ENCODE measurements around the gene DCXR. TPM values are rescaled to one million over a fixed set of nuclear protein-coding genes. Genes with fewer than 3 reads are reported as not detected.

DCXR gene
- total and polyA plus RNA-seq, 2 of the 13 experiments (the other 11 are each of a cell fraction or from before 2014, with no cell fraction given): 287 to 311 TPM

DNA sequence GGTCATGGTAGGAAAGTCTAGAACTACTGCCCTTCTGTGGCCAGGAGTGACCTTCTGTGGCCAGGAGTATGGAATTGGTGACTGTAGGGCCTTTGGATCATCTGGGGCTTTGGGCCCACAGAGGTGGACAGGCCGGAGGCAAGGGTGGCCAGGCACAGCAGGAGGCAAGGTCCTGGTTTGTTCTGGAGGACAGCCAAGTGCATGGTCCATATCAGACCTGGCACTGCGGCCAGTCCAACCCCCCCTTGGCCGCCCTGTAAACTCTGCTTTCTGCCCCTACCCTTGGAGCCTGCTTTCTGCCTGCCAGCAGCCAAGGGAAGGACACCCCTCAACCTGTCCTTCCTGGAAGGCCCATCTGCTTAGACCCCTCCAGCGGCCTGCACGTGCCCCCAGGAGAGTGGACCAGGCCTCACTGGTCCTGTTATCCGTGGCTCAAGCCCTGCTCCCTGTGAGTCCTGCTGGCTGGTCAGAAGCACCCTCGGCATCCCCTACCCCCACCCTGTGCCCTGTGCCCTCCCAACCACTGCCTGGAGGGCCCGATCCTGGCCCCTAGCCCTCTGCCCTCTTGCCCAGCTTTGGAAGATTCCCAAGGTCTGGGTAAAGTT lies 2.3 kb upstream of the DCXR start (continued):
- no peak for TF ChIP-seq ZC3H13 (CRISPR knock-in tag; IDR thresholded peaks at IDR 0.05)
- TF ChIP-seq, protein P1, sequence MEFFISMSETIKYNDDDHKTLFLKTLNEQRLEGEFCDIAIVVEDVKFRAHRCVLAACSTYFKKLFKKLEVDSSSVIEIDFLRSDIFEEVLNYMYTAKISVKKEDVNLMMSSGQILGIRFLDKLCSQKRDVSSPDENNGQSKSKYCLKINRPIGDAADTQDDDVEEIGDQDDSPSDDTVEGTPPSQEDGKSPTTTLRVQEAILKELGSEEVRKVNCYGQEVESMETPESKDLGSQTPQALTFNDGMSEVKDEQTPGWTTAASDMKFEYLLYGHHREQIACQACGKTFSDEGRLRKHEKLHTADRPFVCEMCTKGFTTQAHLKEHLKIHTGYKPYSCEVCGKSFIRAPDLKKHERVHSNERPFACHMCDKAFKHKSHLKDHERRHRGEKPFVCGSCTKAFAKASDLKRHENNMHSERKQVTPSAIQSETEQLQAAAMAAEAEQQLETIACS (CRISPR knock-in tag; IDR thresholded peaks at IDR 0.05): no peak
- no peak for TF ChIP-seq SRY (CRISPR knock-in tag; IDR thresholded peaks at IDR 0.05)
- no peak for TF ChIP-seq ZKSCAN1 (IDR thresholded peaks at IDR 0.05; ENCODE audit: low read length)
- no peak for TF ChIP-seq ADNP (CRISPR knock-in tag; IDR thresholded peaks at IDR 0.05)
- no peak for TF ChIP-seq ZFP90 (CRISPR knock-in tag; IDR thresholded peaks at IDR 0.05; ENCODE audit: borderline replicate concordance)
- TF ChIP-seq GPN1 (CRISPR knock-in tag; IDR thresholded peaks at IDR 0.05; ENCODE audit: borderline replicate concordance): no peak
- TF ChIP-seq ZNF337 (CRISPR knock-in tag; IDR thresholded peaks at IDR 0.05; ENCODE audit: borderline replicate concordance, low read depth): no peak
- no peak for TF ChIP-seq CCAR2 (optimal IDR thresholded peaks at IDR 0.05; ENCODE audit: low read depth, low read length)
- TF ChIP-seq ZNF234 (CRISPR knock-in tag; conservative IDR thresholded peaks at IDR 0.05): no peak
- no peak for TF ChIP-seq ZNF251 (CRISPR knock-in tag; IDR thresholded peaks at IDR 0.05)
- TF ChIP-seq ELF4 (CRISPR knock-in tag; IDR thresholded peaks at IDR 0.05; ENCODE audit: borderline replicate concordance): no peak
- no peak; the same call in 1 of the 2 replicates for TF ChIP-seq NFIC (IDR thresholded peaks at IDR 0.05; ENCODE audit: low read length)
- no peak for TF ChIP-seq ZNF678 (CRISPR knock-in tag; IDR thresholded peaks at IDR 0.05)
- TF ChIP-seq POLR2AphosphoS2 (IDR thresholded peaks at IDR 0.05; ENCODE audit: low read depth, low read length): no peak
- TF ChIP-seq, protein P2, sequence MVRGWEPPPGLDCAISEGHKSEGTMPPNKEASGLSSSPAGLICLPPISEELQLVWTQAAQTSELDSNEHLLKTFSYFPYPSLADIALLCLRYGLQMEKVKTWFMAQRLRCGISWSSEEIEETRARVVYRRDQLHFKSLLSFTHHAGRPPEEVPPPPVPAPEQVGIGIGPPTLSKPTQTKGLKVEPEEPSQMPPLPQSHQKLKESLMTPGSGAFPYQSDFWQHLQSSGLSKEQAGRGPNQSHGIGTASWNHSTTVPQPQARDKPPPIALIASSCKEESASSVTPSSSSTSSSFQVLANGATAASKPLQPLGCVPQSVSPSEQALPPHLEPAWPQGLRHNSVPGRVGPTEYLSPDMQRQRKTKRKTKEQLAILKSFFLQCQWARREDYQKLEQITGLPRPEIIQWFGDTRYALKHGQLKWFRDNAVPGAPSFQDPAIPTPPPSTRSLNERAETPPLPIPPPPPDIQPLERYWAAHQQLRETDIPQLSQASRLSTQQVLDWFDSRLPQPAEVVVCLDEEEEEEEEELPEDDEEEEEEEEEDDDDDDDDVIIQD (CRISPR knock-in tag; IDR thresholded peaks at IDR 0.05; ENCODE audit: low read depth): no peak
- TF ChIP-seq, protein P3, sequence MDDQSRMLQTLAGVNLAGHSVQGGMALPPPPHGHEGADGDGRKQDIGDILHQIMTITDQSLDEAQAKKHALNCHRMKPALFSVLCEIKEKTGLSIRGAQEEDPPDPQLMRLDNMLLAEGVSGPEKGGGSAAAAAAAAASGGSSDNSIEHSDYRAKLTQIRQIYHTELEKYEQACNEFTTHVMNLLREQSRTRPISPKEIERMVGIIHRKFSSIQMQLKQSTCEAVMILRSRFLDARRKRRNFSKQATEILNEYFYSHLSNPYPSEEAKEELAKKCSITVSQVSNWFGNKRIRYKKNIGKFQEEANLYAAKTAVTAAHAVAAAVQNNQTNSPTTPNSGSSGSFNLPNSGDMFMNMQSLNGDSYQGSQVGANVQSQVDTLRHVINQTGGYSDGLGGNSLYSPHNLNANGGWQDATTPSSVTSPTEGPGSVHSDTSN (CRISPR knock-in tag; IDR thresholded peaks at IDR 0.05; ENCODE audit: borderline replicate concordance): no peak
- no peak for TF ChIP-seq PPARG (CRISPR knock-in tag; conservative IDR thresholded peaks at IDR 0.05)
- TF ChIP-seq, protein P4, sequence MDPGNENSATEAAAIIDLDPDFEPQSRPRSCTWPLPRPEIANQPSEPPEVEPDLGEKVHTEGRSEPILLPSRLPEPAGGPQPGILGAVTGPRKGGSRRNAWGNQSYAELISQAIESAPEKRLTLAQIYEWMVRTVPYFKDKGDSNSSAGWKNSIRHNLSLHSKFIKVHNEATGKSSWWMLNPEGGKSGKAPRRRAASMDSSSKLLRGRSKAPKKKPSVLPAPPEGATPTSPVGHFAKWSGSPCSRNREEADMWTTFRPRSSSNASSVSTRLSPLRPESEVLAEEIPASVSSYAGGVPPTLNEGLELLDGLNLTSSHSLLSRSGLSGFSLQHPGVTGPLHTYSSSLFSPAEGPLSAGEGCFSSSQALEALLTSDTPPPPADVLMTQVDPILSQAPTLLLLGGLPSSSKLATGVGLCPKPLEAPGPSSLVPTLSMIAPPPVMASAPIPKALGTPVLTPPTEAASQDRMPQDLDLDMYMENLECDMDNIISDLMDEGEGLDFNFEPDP (CRISPR knock-in tag; conservative IDR thresholded peaks at IDR 0.05): peak; percentile 89; the same call in 1 of the 2 replicates
- TF ChIP-seq TGIF2 (CRISPR knock-in tag; IDR thresholded peaks at IDR 0.05): no peak
- no peak for TF ChIP-seq ZNF180 (CRISPR knock-in tag; IDR thresholded peaks at IDR 0.05; ENCODE audit: borderline replicate concordance, low read depth)
- no peak for TF ChIP-seq ZNF780A (CRISPR knock-in tag; IDR thresholded peaks at IDR 0.05)
